Measurements from ENCODE around the gene C16orf95.

GRCh38 chr16:87266846-87267245, 50.3 kb downstream of the C16orf95 start:
- TF ChIP-seq CTCF (conservative IDR thresholded peaks at IDR 0.05; ENCODE audit: low read depth, low read length) (no peak), EZH2 (IDR thresholded peaks at IDR 0.05; ENCODE audit: borderline replicate concordance, low read depth, low read length, poor library complexity, severe bottlenecking) (no peak)

Measured in A673 (cell line).